HG03469 (cell line): ENCODE measurements around the gene UNC5A.

Experiments used
- ATAC-seq: cut with Tn5 transposase; IDR thresholded peaks from one replicate; pipeline ENCODE4 v1.9.1; 2021; ENCODE audit warnings: mild to moderate bottlenecking, moderate library complexity, moderate number of reproducible peaks; ENCODE audit not compliant: unreplicated experiment

UNC5A gene

GRCh38 chr5:176781054-176781375 lies 29.3 kb upstream of the UNC5A start:
- ATAC-seq: no peak

DNA sequence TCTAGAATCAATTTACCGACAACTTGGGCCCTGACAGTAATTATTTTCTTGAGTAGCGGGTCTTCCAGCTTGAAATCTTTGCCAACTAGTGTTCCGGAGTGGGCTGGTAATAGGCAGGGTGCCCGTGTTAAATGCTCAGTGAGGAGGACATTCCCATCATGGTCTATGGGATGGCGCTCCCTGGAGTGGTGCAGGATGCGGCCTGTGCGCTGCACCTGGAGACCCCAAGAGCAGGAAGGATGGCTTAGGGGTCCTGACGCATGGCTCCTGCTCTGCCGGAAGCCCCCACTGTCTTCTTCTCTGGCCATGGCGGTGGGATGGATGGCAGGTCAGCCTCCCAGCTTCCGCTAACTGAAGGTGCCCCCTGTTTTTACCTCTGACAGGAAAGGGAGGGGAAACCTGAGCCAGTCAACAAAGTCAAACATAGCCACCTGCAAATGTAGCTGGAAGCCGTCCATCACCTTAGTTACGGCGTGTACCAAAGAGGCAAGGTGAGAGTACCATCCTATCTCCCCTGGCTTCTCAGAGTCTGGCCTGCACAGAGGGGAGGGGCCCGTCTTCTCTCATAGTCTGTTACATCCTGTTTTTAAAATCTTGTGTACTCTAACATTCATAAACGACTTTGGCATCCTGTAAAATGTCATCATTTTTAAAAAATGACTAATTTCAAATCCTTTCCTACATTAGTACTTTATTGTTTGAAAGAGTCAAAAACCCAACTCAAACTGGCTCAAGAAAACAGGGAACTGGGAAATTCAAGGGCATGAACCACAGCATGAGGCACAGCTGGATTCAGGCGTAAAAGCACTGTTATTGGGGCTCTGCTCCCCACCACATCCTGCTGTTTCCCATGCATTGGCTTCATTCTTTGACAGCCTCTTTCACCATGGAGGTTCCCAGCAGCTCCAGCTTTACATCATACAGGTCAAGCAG lies 28.5 kb upstream of the UNC5A start:
- ATAC-seq: no peak

GRCh38 chr5:176784218-176785165 lies 25.9 kb upstream of the UNC5A start:
- no peak for ATAC-seq

DNA sequence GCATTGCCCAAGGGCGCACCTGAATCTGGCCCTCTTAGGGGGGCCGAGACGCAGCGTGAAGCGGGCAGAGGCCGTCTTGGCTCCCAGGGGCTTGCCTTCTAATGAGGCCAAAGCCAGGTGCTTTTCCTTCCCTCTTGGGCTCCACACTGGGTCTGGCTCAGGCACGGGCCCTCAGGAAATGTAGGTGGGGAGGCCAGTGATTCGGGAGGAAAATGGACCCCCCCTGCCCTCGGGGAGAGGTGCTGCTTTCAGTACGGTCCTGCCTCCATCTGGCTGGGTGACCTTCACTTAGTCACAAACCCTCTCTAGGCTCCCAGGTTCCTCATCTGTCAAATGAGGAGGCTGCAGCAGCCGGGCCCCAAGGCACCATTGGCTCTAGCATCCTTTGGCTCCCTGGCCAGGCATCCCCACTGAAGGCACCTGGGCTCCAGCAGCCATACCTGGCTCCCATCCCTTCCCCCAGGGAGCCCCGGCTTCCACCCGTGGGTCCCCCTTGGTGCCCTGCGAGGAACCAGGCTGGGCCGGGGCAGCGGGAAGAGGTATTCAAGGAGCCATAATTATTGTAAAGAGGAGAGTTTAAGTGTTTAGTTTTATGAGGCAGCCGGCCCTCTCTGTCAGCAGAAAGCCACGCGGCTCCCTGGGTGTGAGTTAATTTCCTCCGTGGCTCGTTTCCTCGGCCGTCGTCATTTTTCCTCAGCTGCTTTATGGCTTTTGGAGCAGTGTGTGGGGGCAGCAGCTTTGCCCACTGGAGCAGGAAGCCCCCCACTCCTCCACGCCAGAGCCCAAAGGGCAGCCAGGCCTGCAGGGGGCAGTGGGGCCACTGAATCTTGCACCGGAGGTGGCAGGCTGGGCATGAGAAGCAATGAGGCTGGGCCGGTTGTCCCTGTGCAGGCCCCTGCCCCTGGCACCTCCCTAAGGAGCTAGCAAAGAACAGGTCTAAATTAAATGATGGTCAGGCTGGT lies 24.9 kb upstream of the UNC5A start:
- ATAC-seq: no peak

- ATAC-seq: no peak
These were observed 22.7 kb upstream of the UNC5A start for GRCh38 chr5:176787676-176788075.

DNA sequence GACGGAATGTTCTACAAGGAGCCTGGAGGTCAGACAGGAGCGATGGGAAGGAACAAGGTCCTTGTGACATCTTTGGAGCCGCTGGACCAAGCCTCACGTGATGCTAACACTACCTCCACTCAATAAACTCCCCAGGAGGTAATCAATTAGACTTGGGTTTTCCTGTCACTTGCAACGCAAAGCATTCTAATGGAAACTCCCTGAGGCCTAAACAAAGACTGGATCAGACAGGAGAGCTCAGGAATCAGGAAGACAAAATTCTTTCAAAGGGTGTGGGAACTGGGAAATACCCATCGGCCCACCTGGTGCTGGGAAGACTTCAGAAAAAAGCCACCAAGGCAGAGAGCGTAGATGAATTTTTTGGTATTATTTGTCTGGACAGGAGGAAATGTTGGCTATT lies 22.3 kb upstream of the UNC5A start:
- no peak for ATAC-seq

- ATAC-seq: no peak
These were observed 21.2 kb upstream of the UNC5A start for GRCh38 chr5:176788941-176789872.

DNA sequence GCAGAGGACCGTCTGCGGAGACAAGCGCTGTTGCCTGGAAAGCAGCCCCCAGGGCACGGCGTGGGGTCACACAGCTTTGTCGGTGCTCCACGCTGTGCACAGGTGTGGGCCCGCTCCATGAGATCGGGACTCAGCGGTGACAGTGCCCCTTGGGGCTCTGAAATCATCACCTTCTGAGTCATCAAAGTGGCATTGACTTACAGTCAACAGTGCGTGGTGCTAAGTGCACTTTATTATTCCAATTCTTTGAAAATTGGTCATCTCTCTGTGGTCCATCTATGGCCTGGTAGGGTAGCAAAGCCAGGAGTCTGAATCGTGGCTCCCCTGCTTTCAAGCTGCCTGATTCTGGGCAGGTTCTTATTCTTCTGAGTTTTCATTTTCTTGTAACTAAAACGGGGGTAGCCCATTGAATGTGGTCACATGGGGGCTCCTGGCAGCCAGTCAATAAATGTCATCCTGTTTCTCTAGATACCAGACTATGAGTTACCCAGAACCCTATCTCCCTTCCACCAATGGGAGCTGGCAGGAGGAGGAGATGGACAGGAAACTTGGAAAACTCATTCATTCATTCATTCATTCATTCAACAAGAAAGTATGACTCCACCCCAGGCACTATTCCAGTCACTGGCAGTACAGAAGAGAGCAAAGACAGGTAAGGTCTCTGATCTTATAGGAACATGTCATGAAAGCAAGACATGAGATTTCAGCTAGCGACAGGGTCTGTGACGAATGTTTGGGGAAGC lies 20.3 kb upstream of the UNC5A start:
- no peak for ATAC-seq

GRCh38 chr5:176790941-176791340 lies 19.4 kb upstream of the UNC5A start:
- no peak for ATAC-seq

GRCh38 chr5:176792655-176793342 lies 17.6 kb upstream of the UNC5A start:
- ATAC-seq: no peak

- ATAC-seq: no peak
These were observed 17.0 kb upstream of the UNC5A start for GRCh38 chr5:176793343-176793699.

DNA sequence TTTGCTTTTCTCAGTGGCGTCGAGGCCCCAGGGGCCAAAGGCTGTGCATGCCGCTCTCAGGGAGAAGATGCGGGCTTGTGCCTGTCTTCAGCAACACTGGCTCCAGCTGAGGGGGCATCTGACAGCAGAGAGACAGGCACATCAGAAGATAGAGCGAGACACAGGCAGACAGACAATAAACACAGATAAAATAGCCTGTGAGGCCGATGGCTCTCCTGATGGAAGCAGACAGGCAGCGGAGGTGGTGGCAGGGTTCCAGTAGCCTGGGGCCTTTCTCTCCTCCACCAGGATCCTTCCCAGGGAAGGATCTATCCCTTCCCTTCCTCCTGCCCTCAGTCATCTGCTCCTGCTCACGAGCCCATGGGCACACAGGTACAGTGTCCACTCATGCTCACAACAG lies 16.6 kb upstream of the UNC5A start:
- no peak for ATAC-seq

- no peak for ATAC-seq
These were observed 15.8 kb upstream of the UNC5A start for GRCh38 chr5:176794509-176794908.

- no peak for ATAC-seq
These were observed 13.9 kb upstream of the UNC5A start for GRCh38 chr5:176796411-176796810.

- no peak for ATAC-seq
These were observed 13.4 kb upstream of the UNC5A start for GRCh38 chr5:176796970-176797369.

- ATAC-seq: no peak
These were observed 12.8 kb upstream of the UNC5A start for GRCh38 chr5:176797456-176798050.

DNA sequence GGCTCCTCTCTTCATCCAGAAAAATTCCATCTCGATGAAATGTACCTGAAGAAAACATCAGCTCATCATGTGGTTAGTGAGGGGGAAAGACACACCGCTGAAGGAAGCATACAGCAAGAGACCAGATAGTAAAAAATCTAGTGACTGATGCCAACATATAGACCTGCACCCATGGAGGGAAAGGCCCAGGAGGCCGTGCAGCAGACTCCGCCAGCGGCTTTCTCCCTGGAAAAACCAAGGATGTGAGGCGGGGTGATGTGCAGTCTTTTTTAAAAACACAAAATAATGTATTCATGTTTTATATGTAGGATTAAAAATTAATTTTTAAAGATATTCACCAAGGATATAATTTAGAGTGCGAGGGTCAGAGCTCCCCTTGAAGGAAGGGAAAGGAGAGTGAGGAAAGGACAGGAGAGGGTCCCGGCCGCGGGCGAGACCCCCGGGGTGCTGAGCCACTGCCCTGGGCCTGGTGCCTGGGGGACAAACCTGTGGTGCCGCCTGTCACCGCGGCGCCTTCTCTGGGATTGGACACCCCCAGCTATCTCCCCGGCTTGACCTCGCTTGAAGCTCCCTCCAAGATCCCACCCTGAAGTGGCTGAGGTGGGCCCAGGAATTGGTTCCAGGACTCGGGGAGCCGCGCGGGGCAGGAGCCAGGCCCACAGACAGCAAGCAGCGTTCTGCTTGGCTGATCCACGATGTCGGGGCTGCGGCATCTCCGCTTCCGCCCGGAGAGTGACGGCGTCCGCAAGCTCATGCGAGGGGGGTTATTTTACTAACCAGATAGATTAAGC lies 12.1 kb upstream of the UNC5A start:
- ATAC-seq: no peak
